CD4-positive, alpha-beta memory T cell (primary cell): ENCODE data around the gene PDE4D. TPM values are rescaled to one million over a fixed set of nuclear protein-coding genes. Genes with fewer than 3 reads are reported as not detected.

Source experiments
- CTCF ChIA-PET: fragments of 350-600 bp; sonication (Branson Sonifier 250); formaldehyde crosslinking; loops from one replicate; lab custom pipeline; 2021; ENCODE audit warnings: inconsistent platforms; ENCODE audit not compliant: partially characterized antibody; lab: Charles Lee
- POLR2A ChIA-PET: fragments of 350-600 bp; sonication (Branson Sonifier 250); formaldehyde crosslinking; loops from one replicate; lab custom pipeline; 2021; ENCODE audit not compliant: partially characterized antibody; lab: Charles Lee
- DNase-seq, 5 donors: peaks; one replicate each; pipeline versions ENCODE4 v3.0.0 to v3.0.0-alpha.2; 2020 to 2022; ENCODE audit warnings: mixed read lengths in 1 of 5
- H3K27ac ChIP-seq: one replicate; pipeline ENCODE4 v1.7.0; 2013; ENCODE audit warnings: low read depth, low read length
- H3K27me3 ChIP-seq: 2 replicates; pipeline ENCODE4 v1.7.0; 2013; ENCODE audit warnings: mild to moderate bottlenecking, low read length, moderate library complexity; ENCODE audit not compliant: insufficient read depth
- H3K36me3 ChIP-seq: 2 replicates; pipeline ENCODE4 v1.7.0; 2013; ENCODE audit warnings: mild to moderate bottlenecking, low read length, moderate library complexity; ENCODE audit not compliant: insufficient read depth
- H3K4me1 ChIP-seq: 2 replicates; pipeline ENCODE4 v1.7.0; 2013; ENCODE audit warnings: mild to moderate bottlenecking, low read length, moderate library complexity; ENCODE audit not compliant: insufficient read depth
- H3K4me3 ChIP-seq, 2 donors: one replicate each; pipeline ENCODE4 v1.7.0; 2013; ENCODE audit warnings: low read length in 2 of 2, mild to moderate bottlenecking in 1 of 2
- H3K9me3 ChIP-seq, 2 donors: one replicate each; pipeline ENCODE4 v1.7.0; 2013; ENCODE audit warnings: low read length in 2 of 2, control low read depth in 1 of 2; ENCODE audit not compliant: control insufficient read depth in 1 of 2
- H3K27ac Mint-ChIP-seq, 7 donors: one replicate each; pipeline ENCODE4 v1.8.0; 2020 to 2021; ENCODE audit warnings: mixed read lengths in 7 of 7, mild to moderate bottlenecking in 6 of 7, inconsistent platforms in 3 of 7, moderate library complexity in 3 of 7
- H3K27me3 Mint-ChIP-seq, 2 donors: one replicate each; pipeline ENCODE4 v1.8.0; 2020 to 2021; ENCODE audit warnings: mixed read lengths in 2 of 2
- H3K36me3 Mint-ChIP-seq, 2 donors: one replicate each; pipeline ENCODE4 v1.8.0; 2020 to 2021; ENCODE audit warnings: mixed read lengths in 2 of 2, inconsistent platforms in 1 of 2, mild to moderate bottlenecking in 1 of 2
- H3K4me1 Mint-ChIP-seq, 4 donors: one replicate each; pipeline ENCODE4 v1.8.0; 2020 to 2021; ENCODE audit warnings: mixed read lengths in 4 of 4, mild to moderate bottlenecking in 1 of 4
- H3K4me3 Mint-ChIP-seq, 8 donors: one replicate each; pipeline ENCODE4 v1.8.0; 2020 to 2021; ENCODE audit warnings: mixed read lengths in 8 of 8, mild to moderate bottlenecking in 7 of 8, moderate library complexity in 6 of 8, inconsistent platforms in 3 of 8
- H3K9me3 Mint-ChIP-seq, 8 donors: one replicate each; pipeline ENCODE4 v1.8.0; 2020 to 2021; ENCODE audit warnings: mixed read lengths in 8 of 8, mild to moderate bottlenecking in 5 of 8, inconsistent platforms in 3 of 8, moderate library complexity in 1 of 8
- intact Hi-C: fragments of 100-400 bp; cut with micrococcal nuclease; formaldehyde crosslinking; loops from one replicate; pipeline ENCODE4 v1.15.1; 2023
- polyA plus RNA-seq, 2 donors: library from polyadenylated mRNA; unstranded; fragments of 300-500 nt; fragmentation: Illumina TruSeq; gene quantifications; one replicate each; pipeline ENCODE4 v1.2.3, GENCODE V29; 2021
- total RNA-seq, 2 experiments: library from RNA; stranded (reverse); gene quantifications; one replicate each; pipeline ENCODE4 v1.2.3, GENCODE V29; 2021

The PDE4D gene
- total and polyA plus RNA-seq, 4 experiments from 2014 or later: 12.3 to 49.7 (median 30.3) TPM

DNA sequence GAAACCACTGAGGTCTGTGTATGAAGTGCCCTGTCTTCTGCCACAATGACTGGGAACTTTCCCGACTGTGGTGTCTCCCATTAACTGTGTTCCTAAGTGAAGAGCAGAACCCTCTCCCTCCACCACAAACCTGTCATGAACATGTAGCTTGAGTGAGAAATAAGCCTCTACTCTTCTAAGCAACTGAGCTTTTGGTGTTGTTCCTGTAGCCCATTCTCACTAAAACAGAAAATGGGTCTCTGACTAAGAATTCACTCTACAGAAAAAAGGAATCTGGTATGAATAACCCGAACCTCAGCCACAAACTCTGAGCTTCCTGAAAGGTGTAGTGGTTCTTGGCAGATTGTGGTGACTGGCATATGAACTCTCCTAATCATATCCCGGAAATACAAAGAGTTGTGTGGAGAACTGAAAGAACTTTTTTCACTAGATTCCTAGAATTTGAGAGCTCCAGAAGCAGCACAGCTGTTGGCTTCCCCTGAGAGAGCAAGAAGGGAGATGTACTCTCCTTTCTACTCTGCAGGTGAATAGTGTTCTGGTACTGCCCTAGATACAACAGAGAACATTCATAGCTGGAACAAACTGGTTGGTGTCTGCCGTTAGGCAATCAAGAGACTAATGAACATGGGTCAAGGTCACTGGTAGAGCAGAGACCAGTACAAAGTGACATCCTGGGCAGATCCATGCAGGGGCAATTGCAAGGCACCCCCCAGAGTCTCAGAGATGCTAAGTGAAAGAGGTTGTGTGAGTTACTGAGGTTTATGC is 283.8 kb downstream of the PDE4D start:
- Mint-ChIP-seq H3K36me3 (no peaks in the 10 kb centered on the region), H3K27ac (no peak overlapping the region), H3K27me3 (peaks cover 2 to 9% of the 10 kb centered on the region in 2 donors), H3K9me3 (peaks cover 0 to 3% (median 0%) of the 10 kb centered on the region in 8 donors), H3K4me1 (peaks cover 0 to 2% (median 0%) of the 10 kb centered on the region in 4 donors), H3K4me3 (no peak overlapping the region)
- intact Hi-C loops: no loop called here
- no peaks in the 10 kb centered on the region for H3K27me3 ChIP-seq
- H3K36me3 ChIP-seq: no peaks in the 10 kb centered on the region
- no peak for DNase-seq
- no peak overlapping the region for H3K27ac ChIP-seq
- no peaks in the 10 kb centered on the region for H3K4me1 ChIP-seq
- no peaks in the 10 kb centered on the region for H3K9me3 ChIP-seq
- ChIA-PET CTCF (no interaction called here), POLR2A (no interaction called here)
- no peak overlapping the region for H3K4me3 ChIP-seq

DNA sequence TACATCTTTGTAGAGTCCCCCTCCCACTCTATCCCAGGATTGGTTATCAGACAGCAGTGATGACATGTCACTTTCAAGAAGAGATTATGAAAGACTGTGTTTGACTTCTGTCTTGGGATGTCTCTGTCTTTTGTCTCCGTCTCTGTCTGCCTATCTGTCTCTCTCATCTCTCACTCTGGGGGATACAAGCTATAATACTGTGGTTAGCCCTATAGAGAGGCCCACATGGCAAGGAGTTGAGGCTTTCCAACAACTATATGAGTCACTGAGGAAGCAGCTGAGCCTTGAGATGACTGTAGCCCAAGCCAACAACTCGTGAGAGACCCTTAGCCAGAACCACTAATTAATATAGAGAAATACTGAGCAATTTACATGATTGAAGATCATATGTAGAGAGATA is 284.8 kb downstream of the PDE4D start:
- Mint-ChIP-seq H3K27ac (no peak overlapping the region), H3K36me3 (no peaks in the 10 kb centered on the region), H3K27me3 (peaks cover 2 to 9% of the 10 kb centered on the region in 2 donors), H3K4me1 (peaks cover 0 to 2% (median 0%) of the 10 kb centered on the region in 4 donors), H3K9me3 (peaks cover 0 to 3% (median 0%) of the 10 kb centered on the region in 8 donors), H3K4me3 (no peak overlapping the region)
- CTCF ChIA-PET: no interaction called here
- intact Hi-C loops: no loop called here
- no peaks in the 10 kb centered on the region for H3K27me3 ChIP-seq
- H3K27ac ChIP-seq: no peak overlapping the region
- no peak for DNase-seq
- H3K9me3 ChIP-seq: no peaks in the 10 kb centered on the region
- H3K4me3 ChIP-seq: no peak overlapping the region
- H3K36me3 ChIP-seq: no peaks in the 10 kb centered on the region
- POLR2A ChIA-PET: no interaction called here
- no peaks in the 10 kb centered on the region for H3K4me1 ChIP-seq

DNA sequence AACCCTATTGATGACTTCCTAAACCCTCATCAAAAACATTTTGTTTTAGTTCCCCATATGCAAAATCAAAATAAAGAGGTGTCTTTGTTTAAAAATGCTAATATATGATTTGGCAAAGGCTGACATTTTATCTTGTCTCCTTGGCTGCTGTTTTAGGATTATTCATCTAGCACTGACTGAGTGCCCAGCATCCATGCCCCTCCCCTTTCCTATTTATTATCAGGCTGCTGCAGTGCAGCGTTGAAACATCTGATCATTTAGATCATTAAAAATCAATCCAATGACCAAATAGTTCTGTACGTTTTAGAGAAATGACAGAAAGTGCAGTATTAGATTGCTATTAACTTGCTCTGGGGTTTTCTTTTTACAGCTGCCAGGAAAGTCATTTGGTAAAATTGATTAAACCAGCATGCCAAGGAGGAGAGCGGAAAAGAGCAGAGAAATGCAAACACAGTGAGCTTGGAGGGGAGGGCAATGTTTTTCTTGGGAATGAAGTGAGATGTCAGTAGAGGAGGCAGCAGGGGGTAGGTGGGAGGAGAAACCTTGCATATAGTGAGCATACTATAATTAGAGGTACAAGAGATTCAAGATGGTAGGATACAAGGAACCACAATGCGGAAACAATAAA is 286.3 kb downstream of the PDE4D start:
- intact Hi-C loops: no loop called here
- Mint-ChIP-seq H3K4me1 (peaks cover 0 to 2% (median 0%) of the 10 kb centered on the region in 4 donors), H3K4me3 (no peak overlapping the region), H3K27ac (no peak overlapping the region), H3K9me3 (no peaks in the 10 kb centered on the region), H3K27me3 (peaks cover 2 to 11% of the 10 kb centered on the region in 2 donors), H3K36me3 (no peaks in the 10 kb centered on the region)
- no peak for DNase-seq
- Histone ChIP-seq H3K36me3 (no peaks in the 10 kb centered on the region), H3K4me1 (no peaks in the 10 kb centered on the region), H3K27ac (no peak overlapping the region), H3K27me3 (no peaks in the 10 kb centered on the region), H3K4me3 (no peak overlapping the region), H3K9me3 (no peaks in the 10 kb centered on the region)
- ChIA-PET CTCF (no interaction called here), POLR2A (no interaction called here)

DNA sequence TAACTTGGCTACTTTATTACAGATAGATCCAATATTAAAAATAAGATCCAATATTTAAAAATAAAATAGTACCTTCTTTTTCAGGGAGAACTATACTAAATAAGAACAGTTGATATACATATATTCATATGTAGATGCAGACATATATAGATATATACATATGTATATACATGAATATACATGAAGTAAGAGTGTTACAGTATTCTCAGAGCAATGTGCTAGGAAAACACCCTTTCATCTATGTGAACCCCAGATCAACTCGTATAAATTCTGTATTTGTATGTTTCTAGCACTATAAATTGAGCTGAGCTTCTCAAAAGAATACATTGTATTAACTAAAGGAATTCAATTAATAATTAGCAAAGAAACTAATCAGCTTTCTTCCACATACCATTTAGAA is 287.6 kb downstream of the PDE4D start:
- Histone ChIP-seq H3K4me3 (no peak overlapping the region), H3K27ac (no peak overlapping the region), H3K4me1 (no peaks in the 10 kb centered on the region), H3K27me3 (no peaks in the 10 kb centered on the region), H3K9me3 (no peaks in the 10 kb centered on the region), H3K36me3 (no peaks in the 10 kb centered on the region)
- peaks cover 2 to 11% of the 10 kb centered on the region in 2 donors for H3K27me3 Mint-ChIP-seq
- ChIA-PET CTCF (no interaction called here), POLR2A (no interaction called here)
- H3K4me1 Mint-ChIP-seq: peaks cover 0 to 2% (median 0%) of the 10 kb centered on the region in 4 donors
- intact Hi-C loops: no loop called here
- H3K4me3 Mint-ChIP-seq: no peak overlapping the region
- no peaks in the 10 kb centered on the region for H3K36me3 Mint-ChIP-seq
- no peak overlapping the region for H3K27ac Mint-ChIP-seq
- H3K9me3 Mint-ChIP-seq: peaks cover 0 to 3% (median 0%) of the 10 kb centered on the region in 8 donors
- no peak for DNase-seq

DNA sequence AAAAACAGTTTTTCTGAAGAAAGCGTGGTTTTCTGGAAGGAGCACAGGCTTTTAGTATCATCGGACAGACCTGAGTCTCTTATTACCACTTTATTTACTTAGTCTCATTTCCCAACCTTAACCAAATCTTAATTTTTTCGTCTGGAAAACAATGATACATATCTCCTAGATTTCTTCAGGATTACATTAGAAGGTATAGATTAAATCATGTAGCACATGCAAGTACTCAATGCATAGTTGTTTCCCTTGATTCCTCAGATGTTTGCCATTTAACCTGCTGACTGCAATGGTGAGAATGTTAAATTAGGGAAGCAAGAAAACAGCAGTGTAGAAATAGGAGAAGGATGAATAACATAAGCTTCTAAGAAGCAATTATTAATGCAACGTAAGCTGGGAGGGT is 289.4 kb downstream of the PDE4D start:
- intact Hi-C loops: no loop called here
- Histone ChIP-seq H3K36me3 (no peaks in the 10 kb centered on the region), H3K27me3 (no peaks in the 10 kb centered on the region), H3K4me1 (no peaks in the 10 kb centered on the region), H3K27ac (no peak overlapping the region), H3K4me3 (no peak overlapping the region), H3K9me3 (no peaks in the 10 kb centered on the region)
- Mint-ChIP-seq H3K27me3 (peaks cover 2 to 9% of the 10 kb centered on the region in 2 donors), H3K4me1 (no peaks in the 10 kb centered on the region), H3K4me3 (no peak overlapping the region), H3K36me3 (no peaks in the 10 kb centered on the region), H3K9me3 (peaks cover 0 to 3% (median 0%) of the 10 kb centered on the region in 8 donors), H3K27ac (no peak overlapping the region)
- DNase-seq: no peak
- CTCF ChIA-PET: no interaction called here
- POLR2A ChIA-PET: no interaction called here

DNA sequence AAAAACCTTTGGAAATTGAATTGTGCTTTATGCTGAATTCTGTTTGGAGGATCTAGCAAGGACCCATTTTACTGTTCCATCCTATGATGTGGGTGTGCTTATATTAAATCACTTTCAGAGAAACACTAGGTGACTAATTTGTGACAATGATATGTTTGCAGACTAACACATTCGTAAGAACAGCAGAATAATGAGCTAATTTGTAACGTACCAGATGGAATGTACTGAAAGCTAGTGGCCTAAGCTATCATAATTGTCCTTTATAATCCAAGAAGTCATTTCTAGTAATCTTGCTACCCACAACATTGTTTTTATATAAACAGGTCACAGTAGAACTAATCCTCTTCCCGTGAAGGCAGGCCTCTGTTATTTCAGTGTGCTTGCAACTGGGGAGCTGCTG is 292.5 kb downstream of the PDE4D start:
- H3K36me3 ChIP-seq: no peaks in the 10 kb centered on the region
- H3K4me3 ChIP-seq: no peak overlapping the region
- no peaks in the 10 kb centered on the region for H3K4me1 Mint-ChIP-seq
- intact Hi-C loops: no loop called here
- CTCF ChIA-PET: no interaction called here
- no peaks in the 10 kb centered on the region for H3K27me3 ChIP-seq
- H3K4me1 ChIP-seq: no peaks in the 10 kb centered on the region
- no peak overlapping the region for H3K4me3 Mint-ChIP-seq
- no peaks in the 10 kb centered on the region for H3K36me3 Mint-ChIP-seq
- no peak overlapping the region for H3K27ac ChIP-seq
- DNase-seq: no peak
- H3K9me3 ChIP-seq: no peaks in the 10 kb centered on the region
- POLR2A ChIA-PET: no interaction called here
- peaks cover 0 to 2% of the 10 kb centered on the region in 2 donors for H3K27me3 Mint-ChIP-seq
- H3K27ac Mint-ChIP-seq: no peak overlapping the region
- H3K9me3 Mint-ChIP-seq: peaks cover 0 to 3% (median 0%) of the 10 kb centered on the region in 8 donors

DNA sequence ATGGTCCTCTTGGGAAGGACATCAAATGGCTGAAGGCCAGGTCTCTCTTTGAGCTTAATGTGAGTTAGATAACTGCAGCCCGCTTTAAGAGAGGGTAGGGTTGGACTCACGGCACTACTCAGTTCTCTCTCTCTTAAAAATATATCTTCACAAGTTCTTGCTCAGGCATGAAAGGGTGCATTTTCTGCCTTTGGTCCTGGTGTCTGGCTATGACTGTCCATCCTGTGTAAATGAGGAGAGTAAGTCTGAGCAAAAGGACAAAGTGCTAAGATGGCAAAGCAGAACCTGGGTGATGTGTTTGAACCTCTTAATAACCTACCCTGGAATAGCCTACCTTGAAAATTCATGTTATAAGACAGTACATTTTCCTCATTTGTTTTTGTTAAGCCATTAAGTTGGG is 293.4 kb downstream of the PDE4D start:
- H3K27me3 ChIP-seq: no peaks in the 10 kb centered on the region
- H3K4me3 ChIP-seq: no peak overlapping the region
- H3K27ac Mint-ChIP-seq: no peak overlapping the region
- CTCF ChIA-PET: no interaction called here
- no peak for DNase-seq
- no peaks in the 10 kb centered on the region for H3K9me3 ChIP-seq
- no peaks in the 10 kb centered on the region for H3K36me3 ChIP-seq
- H3K27me3 Mint-ChIP-seq: peaks cover 0 to 2% of the 10 kb centered on the region in 2 donors
- H3K9me3 Mint-ChIP-seq: peaks cover 0 to 3% (median 0%) of the 10 kb centered on the region in 8 donors
- intact Hi-C loops: no loop called here
- H3K4me1 ChIP-seq: no peaks in the 10 kb centered on the region
- POLR2A ChIA-PET: no interaction called here
- no peaks in the 10 kb centered on the region for H3K4me1 Mint-ChIP-seq
- H3K4me3 Mint-ChIP-seq: no peak overlapping the region
- H3K36me3 Mint-ChIP-seq: no peaks in the 10 kb centered on the region
- H3K27ac ChIP-seq: no peak overlapping the region
